ENCODE data around the gene SERPINE1. TPM values are rescaled to one million over a fixed set of nuclear protein-coding genes. Genes with fewer than 3 reads are reported as not detected.

SERPINE1 gene
- total and polyA plus RNA-seq, 2 of the 13 experiments (the other 11 are each of a cell fraction or from before 2014, with no cell fraction given): 21.2 to 1,576 TPM

GRCh38 chr7:101154693-101155102, 27.8 kb downstream of the SERPINE1 start (continued):
- TF ChIP-seq SIN3A (IDR thresholded peaks at IDR 0.05; ENCODE audit: borderline replicate concordance, low read depth, low read length): peak; percentile 28; the same call in 1 of the 2 replicates
- no peak for TF ChIP-seq TMF1 (CRISPR knock-in tag; IDR thresholded peaks at IDR 0.05; ENCODE audit: low read depth)
- no peak for TF ChIP-seq ZNF281 (CRISPR knock-in tag; IDR thresholded peaks at IDR 0.05; ENCODE audit: borderline replicate concordance)
- no peak for TF ChIP-seq NFE2 (CRISPR knock-in tag; IDR thresholded peaks at IDR 0.05)
- no peak for TF ChIP-seq ZNF720 (CRISPR knock-in tag; IDR thresholded peaks at IDR 0.05)
- TF ChIP-seq, protein P1, sequence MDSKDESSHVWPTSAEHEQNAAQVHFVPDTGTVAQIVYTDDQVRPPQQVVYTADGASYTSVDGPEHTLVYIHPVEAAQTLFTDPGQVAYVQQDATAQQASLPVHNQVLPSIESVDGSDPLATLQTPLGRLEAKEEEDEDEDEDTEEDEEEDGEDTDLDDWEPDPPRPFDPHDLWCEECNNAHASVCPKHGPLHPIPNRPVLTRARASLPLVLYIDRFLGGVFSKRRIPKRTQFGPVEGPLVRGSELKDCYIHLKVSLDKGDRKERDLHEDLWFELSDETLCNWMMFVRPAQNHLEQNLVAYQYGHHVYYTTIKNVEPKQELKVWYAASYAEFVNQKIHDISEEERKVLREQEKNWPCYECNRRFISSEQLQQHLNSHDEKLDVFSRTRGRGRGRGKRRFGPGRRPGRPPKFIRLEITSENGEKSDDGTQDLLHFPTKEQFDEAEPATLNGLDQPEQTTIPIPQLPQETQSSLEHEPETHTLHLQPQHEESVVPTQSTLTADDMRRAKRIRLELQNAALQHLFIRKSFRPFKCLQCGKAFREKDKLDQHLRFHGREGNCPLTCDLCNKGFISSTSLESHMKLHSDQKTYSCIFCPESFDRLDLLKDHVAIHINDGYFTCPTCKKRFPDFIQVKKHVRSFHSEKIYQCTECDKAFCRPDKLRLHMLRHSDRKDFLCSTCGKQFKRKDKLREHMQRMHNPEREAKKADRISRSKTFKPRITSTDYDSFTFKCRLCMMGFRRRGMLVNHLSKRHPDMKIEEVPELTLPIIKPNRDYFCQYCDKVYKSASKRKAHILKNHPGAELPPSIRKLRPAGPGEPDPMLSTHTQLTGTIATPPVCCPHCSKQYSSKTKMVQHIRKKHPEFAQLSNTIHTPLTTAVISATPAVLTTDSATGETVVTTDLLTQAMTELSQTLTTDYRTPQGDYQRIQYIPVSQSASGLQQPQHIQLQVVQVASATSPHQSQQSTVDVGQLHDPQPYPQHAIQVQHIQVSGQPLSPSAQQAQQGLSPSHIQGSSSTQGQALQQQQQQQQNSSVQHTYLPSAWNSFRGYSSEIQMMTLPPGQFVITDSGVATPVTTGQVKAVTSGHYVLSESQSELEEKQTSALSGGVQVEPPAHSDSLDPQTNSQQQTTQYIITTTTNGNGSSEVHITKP (CRISPR knock-in tag; IDR thresholded peaks at IDR 0.05; ENCODE audit: low read depth): 0 out of 2 replicates have a peak, but pooled peaks have one; percentile 13
- TF ChIP-seq EP300 (IDR thresholded peaks at IDR 0.05; ENCODE audit: low read depth in 2 of 2, low read length in 2 of 2): no peak
- TF ChIP-seq EP300 (CRISPR knock-in tag; IDR thresholded peaks at IDR 0.05; ENCODE audit: borderline replicate concordance): no peak
- TF ChIP-seq MIER3 (CRISPR knock-in tag; IDR thresholded peaks at IDR 0.05; ENCODE audit: borderline replicate concordance): no peak
- no peak for TF ChIP-seq ZNF382 (CRISPR knock-in tag; IDR thresholded peaks at IDR 0.05; ENCODE audit: borderline replicate concordance)
- no peak for TF ChIP-seq PRDM15 (CRISPR knock-in tag; IDR thresholded peaks at IDR 0.05)
- TF ChIP-seq GMEB2 (CRISPR knock-in tag; IDR thresholded peaks at IDR 0.05; ENCODE audit: low read depth): no peak
- TF ChIP-seq MLX (CRISPR knock-in tag; IDR thresholded peaks at IDR 0.05): no peak
- TF ChIP-seq POLR2AphosphoS5 (IDR thresholded peaks at IDR 0.05; ENCODE audit: low read depth, low read length): no peak
- no peak for TF ChIP-seq SMARCE1 (IDR thresholded peaks at IDR 0.05; ENCODE audit: borderline replicate concordance)
- TF ChIP-seq ZFP1 (CRISPR knock-in tag; IDR thresholded peaks at IDR 0.05): no peak
- TF ChIP-seq ZNF10 (CRISPR knock-in tag; IDR thresholded peaks at IDR 0.05; ENCODE audit: borderline replicate concordance, low read depth): no peak

Data from HepG2 (cell line).